Trophoblast cell (in vitro differentiated cells and primary cell): Measurements from ENCODE around the gene TARBP2.
A peak's percentile ranks its signal among the peaks of the same experiment; 100 is the strongest.

Source experiments
- DNase-seq, 2 donors: peaks; one replicate each; pipeline ENCODE4 v3.0.0-alpha.2; 2016
- H2AFZ ChIP-seq: 2 replicates; pipeline ENCODE4 v1.6.1; 2013; ENCODE audit warnings: low read length, moderate library complexity, mild to moderate bottlenecking; ENCODE audit not compliant: insufficient read depth, poor library complexity
- H2AK5ac ChIP-seq: 2 replicates; pipeline ENCODE4 v1.6.1; 2013; ENCODE audit warnings: mild to moderate bottlenecking, low read length
- H2BK120ac ChIP-seq: 2 replicates; pipeline ENCODE4 v1.6.1; 2013; ENCODE audit warnings: low read length, mild to moderate bottlenecking, moderate library complexity; ENCODE audit not compliant: insufficient read depth, poor library complexity
- H2BK12ac ChIP-seq: 2 replicates; pipeline ENCODE4 v1.6.1; 2013; ENCODE audit warnings: mild to moderate bottlenecking, low read length, moderate library complexity
- H2BK5ac ChIP-seq: 2 replicates; pipeline ENCODE4 v1.6.1; 2013; ENCODE audit warnings: low read length, low read depth, moderate library complexity, mild to moderate bottlenecking; ENCODE audit not compliant: poor library complexity
- H3K14ac ChIP-seq: 2 replicates; pipeline ENCODE4 v1.6.1; 2013; ENCODE audit warnings: mild to moderate bottlenecking, low read length
- H3K18ac ChIP-seq: 2 replicates; pipeline ENCODE4 v1.6.1; 2013; ENCODE audit warnings: mild to moderate bottlenecking, low read length
- H3K23ac ChIP-seq: 2 replicates; pipeline ENCODE4 v1.6.1; 2013; ENCODE audit warnings: low read length
- H3K27ac ChIP-seq: 2 replicates; pipeline ENCODE4 v1.5.1; 2013; ENCODE audit warnings: low read depth, mild to moderate bottlenecking, inconsistent platforms, low read length, moderate library complexity
- H3K27me3 ChIP-seq: 2 replicates; pipeline ENCODE4 v1.6.1; 2013; ENCODE audit warnings: inconsistent platforms, mild to moderate bottlenecking, low read length, moderate library complexity; ENCODE audit not compliant: insufficient read depth
- H3K36me3 ChIP-seq, 2 experiments: 1 replicate in 1 of 2; 2 replicates in 1 of 2; pipeline ENCODE4 v1.6.1; 2013; ENCODE audit warnings: low read length in 2 of 2, mild to moderate bottlenecking in 2 of 2, moderate library complexity in 1 of 2; ENCODE audit not compliant: insufficient read depth in 2 of 2, control insufficient read depth in 1 of 2
- H3K4ac ChIP-seq: 2 replicates; pipeline ENCODE4 v1.6.1; 2013; ENCODE audit warnings: low read depth, mild to moderate bottlenecking, low read length, moderate library complexity
- H3K4me1 ChIP-seq, 2 experiments: 1 replicate in 1 of 2; 2 replicates in 1 of 2; pipeline ENCODE4 v1.6.1; 2013; ENCODE audit warnings: low read length in 2 of 2, mild to moderate bottlenecking in 2 of 2, moderate library complexity in 1 of 2; ENCODE audit not compliant: insufficient read depth in 2 of 2, control insufficient read depth in 1 of 2
- H3K4me2 ChIP-seq: 2 replicates; pipeline ENCODE4 v1.6.1; 2013; ENCODE audit warnings: inconsistent platforms, mild to moderate bottlenecking, low read length, moderate library complexity
- H3K4me3 ChIP-seq: 2 replicates; pipeline ENCODE4 v1.5.1; 2013; ENCODE audit warnings: mild to moderate bottlenecking, low read depth, low read length, inconsistent platforms
- H3K79me1 ChIP-seq: one replicate; pipeline ENCODE4 v1.6.1; 2013; ENCODE audit warnings: low read length
- H3K79me2 ChIP-seq: 2 replicates; pipeline ENCODE4 v1.6.1; 2013; ENCODE audit warnings: low read length, mild to moderate bottlenecking; ENCODE audit not compliant: control insufficient read depth, insufficient read depth, poor library complexity
- H3K9ac ChIP-seq: 2 replicates; pipeline ENCODE4 v1.6.1; 2013; ENCODE audit warnings: mild to moderate bottlenecking, low read length
- H3K9me3 ChIP-seq: 2 replicates; pipeline ENCODE4 v1.6.1; 2013; ENCODE audit warnings: low read depth, mild to moderate bottlenecking, control low read depth, inconsistent platforms, low read length; ENCODE audit not compliant: insufficient read depth
- H4K12ac ChIP-seq: 2 replicates; pipeline ENCODE4 v1.6.1; 2013; ENCODE audit warnings: low read depth, mild to moderate bottlenecking, low read length, moderate library complexity
- H4K8ac ChIP-seq: 2 replicates; pipeline ENCODE4 v1.6.1; 2013; ENCODE audit warnings: low read depth, mild to moderate bottlenecking, low read length, moderate library complexity
- H4K91ac ChIP-seq: one replicate; pipeline ENCODE4 v1.6.1; 2013; ENCODE audit warnings: low read depth, mild to moderate bottlenecking, low read length, moderate library complexity
- WGBS: extraction: QIAGEN DNeasy Blood & Tissue Kit; methylation state at CpG from one replicate; pipeline ENCODE4 v1.1.7; 2013; ENCODE audit warnings: missing lambda C conversion rate; ENCODE audit not compliant: insufficient read length, insufficient coverage; ENCODE audit errors: extremely low coverage; 5-methylcytosine and 5-hydroxymethylcytosine counted together

TARBP2 gene

GRCh38 chr12:53474819-53475218, 26.3 kb upstream of the TARBP2 start:
- Histone ChIP-seq H3K27me3 (no peaks in the 10 kb centered on the region), H3K27ac (no peak overlapping the region), H3K9me3 (no peaks in the 10 kb centered on the region), H4K91ac (no peak overlapping the region), H3K18ac (no peak overlapping the region), H3K79me2 (no peaks in the 10 kb centered on the region), H2BK5ac (no peak overlapping the region), H4K12ac (no peak overlapping the region), H3K4me1 (no peaks in the 10 kb centered on the region), H3K23ac (no peak overlapping the region), H3K79me1 (no peaks in the 10 kb centered on the region), H3K4me3 (no peak overlapping the region), H3K4ac (no peak overlapping the region), H4K8ac (no peak overlapping the region), H3K4me2 (no peak overlapping the region), H2BK120ac (no peak overlapping the region), H2AFZ (no peak overlapping the region), H2AK5ac (no peak overlapping the region), H2BK12ac (no peak overlapping the region), H3K9ac (no peak overlapping the region), H3K14ac (no peak overlapping the region), H3K36me3 (peaks cover 29 to 74% of the 10 kb centered on the region in 2 experiments)
- 100% methylated on average over 2 of the region's 13 CpGs for WGBS
- DNase-seq, result no peak

GRCh38 chr12:53476769-53477209, 24.3 kb upstream of the TARBP2 start:
- H3K4me2 ChIP-seq, result no peak overlapping the region
- no peak overlapping the region for H3K14ac ChIP-seq
- no peak overlapping the region for H3K27ac ChIP-seq
- no peaks in the 10 kb centered on the region for H3K4me1 ChIP-seq
- H2AK5ac ChIP-seq, result no peak overlapping the region
- H3K27me3 ChIP-seq, result no peaks in the 10 kb centered on the region
- H3K18ac ChIP-seq, result no peak overlapping the region
- H2BK5ac ChIP-seq, result no peak overlapping the region
- H2BK12ac ChIP-seq, result no peak overlapping the region
- H3K9ac ChIP-seq, result no peak overlapping the region
- H3K9me3 ChIP-seq, result no peaks in the 10 kb centered on the region
- H3K79me2 ChIP-seq, result no peaks in the 10 kb centered on the region
- peak in 1 of 2 donors; percentile 29 for DNase-seq
- H4K12ac ChIP-seq, result no peak overlapping the region
- H3K4me3 ChIP-seq, result no peak overlapping the region
- H4K91ac ChIP-seq, result no peak overlapping the region
- H2BK120ac ChIP-seq, result no peak overlapping the region
- no peak overlapping the region for H3K23ac ChIP-seq
- no peaks in the 10 kb centered on the region for H3K79me1 ChIP-seq
- H3K4ac ChIP-seq, result no peak overlapping the region
- no peak overlapping the region for H2AFZ ChIP-seq
- H4K8ac ChIP-seq, result no peak overlapping the region
- WGBS, result no CpG with 5 or more reads among the region's 2 CpGs
- H3K36me3 ChIP-seq, result peaks cover 27 to 72% of the 10 kb centered on the region in 2 experiments

- Histone ChIP-seq H3K18ac (no peak overlapping the region), H2AK5ac (no peak overlapping the region), H3K27me3 (no peaks in the 10 kb centered on the region), H3K14ac (no peak overlapping the region), H2BK12ac (no peak overlapping the region), H3K23ac (no peak overlapping the region), H2AFZ (no peak overlapping the region), H4K12ac (no peak overlapping the region), H2BK5ac (no peak overlapping the region), H3K79me2 (no peaks in the 10 kb centered on the region), H4K91ac (no peak overlapping the region), H3K4me3 (no peak overlapping the region), H3K4me2 (no peak overlapping the region), H2BK120ac (no peak overlapping the region), H4K8ac (no peak overlapping the region), H3K36me3 (peaks cover 37 to 76% of the 10 kb centered on the region in 2 experiments), H3K4me1 (no peaks in the 10 kb centered on the region), H3K79me1 (no peaks in the 10 kb centered on the region), H3K9ac (no peak overlapping the region), H3K4ac (no peak overlapping the region), H3K9me3 (no peaks in the 10 kb centered on the region), H3K27ac (no peak overlapping the region)
- WGBS, result 100% methylated on average over 1 of the region's 1 CpG
- no peak for DNase-seq
These were observed 22.2 kb upstream of the TARBP2 start for GRCh38 chr12:53478865-53479264.

GRCh38 chr12:53479331-53479730, 21.8 kb upstream of the TARBP2 start:
- H3K79me2 ChIP-seq, result no peaks in the 10 kb centered on the region
- no peak overlapping the region for H2BK5ac ChIP-seq
- no peak overlapping the region for H4K12ac ChIP-seq
- H3K36me3 ChIP-seq, result peaks cover 37 to 76% of the 10 kb centered on the region in 2 experiments
- no peak overlapping the region for H3K4me3 ChIP-seq
- H3K27ac ChIP-seq, result no peak overlapping the region
- no peak for DNase-seq
- H4K91ac ChIP-seq, result no peak overlapping the region
- H2AFZ ChIP-seq, result no peak overlapping the region
- no peak overlapping the region for H4K8ac ChIP-seq
- WGBS, result no CpG with 5 or more reads among the region's 5 CpGs
- no peak overlapping the region for H3K18ac ChIP-seq
- H3K23ac ChIP-seq, result no peak overlapping the region
- no peak overlapping the region for H2BK12ac ChIP-seq
- no peaks in the 10 kb centered on the region for H3K79me1 ChIP-seq
- no peak overlapping the region for H2AK5ac ChIP-seq
- no peak overlapping the region for H2BK120ac ChIP-seq
- no peaks in the 10 kb centered on the region for H3K27me3 ChIP-seq
- no peak overlapping the region for H3K14ac ChIP-seq
- H3K9me3 ChIP-seq, result no peaks in the 10 kb centered on the region
- H3K4me1 ChIP-seq, result no peaks in the 10 kb centered on the region
- no peak overlapping the region for H3K4ac ChIP-seq
- no peak overlapping the region for H3K4me2 ChIP-seq
- no peak overlapping the region for H3K9ac ChIP-seq
